ENCODE measurements around the gene ELK3. TPM values are rescaled to one million over a fixed set of nuclear protein-coding genes. Genes with fewer than 3 reads are reported as not detected.

ELK3 gene
- total and polyA plus RNA-seq, 2 of the 8 experiments (the other 6 are each of a cell fraction or from before 2014, with no cell fraction given): 3.5 to 14.3 TPM

DNA sequence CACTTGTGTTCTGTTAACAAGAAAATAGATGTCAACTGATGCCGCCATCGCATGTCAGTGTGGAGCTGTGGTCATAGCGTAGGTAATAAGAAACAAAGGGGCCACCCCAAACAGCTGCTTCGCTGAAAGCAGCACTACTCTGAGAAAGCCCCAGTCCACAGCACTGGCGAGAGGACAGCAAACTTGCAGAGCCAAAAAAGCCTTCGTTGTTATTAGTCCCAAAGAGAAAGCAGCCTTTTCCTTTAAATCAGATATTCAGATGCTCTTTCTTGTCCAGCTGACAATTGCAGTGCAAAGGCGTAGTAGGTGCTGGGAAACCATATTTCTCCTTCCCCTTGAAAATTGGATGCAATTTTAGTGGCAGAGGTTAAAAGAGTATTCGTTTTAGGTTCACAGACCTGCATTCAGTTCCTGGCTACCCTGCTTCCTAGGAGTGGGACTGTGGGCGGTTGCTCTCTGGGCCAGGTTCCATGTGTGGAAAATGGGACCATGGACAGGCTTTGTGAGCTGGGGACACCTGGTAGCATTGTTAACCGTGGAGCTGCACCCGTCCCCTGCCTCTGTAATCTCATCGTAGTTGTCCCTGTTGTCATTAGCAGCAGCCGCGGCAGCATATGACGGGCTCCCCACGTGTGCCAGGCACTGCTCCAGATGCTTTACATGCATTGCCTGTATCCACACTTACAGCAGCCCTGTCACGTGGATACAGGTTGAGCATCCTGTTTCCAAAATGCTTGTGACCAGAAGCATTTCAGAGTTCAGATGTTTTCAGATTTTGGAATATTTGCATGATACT lies 54.2 kb downstream of the ELK3 start:
- Histone ChIP-seq H3K4me3 (ENCODE audit: extremely low read depth in 1 of 4, insufficient read depth in 2 of 4, low read depth in 3 of 4, low read length in 4 of 4) (no peak overlapping the region), H4K91ac (replicated peaks; ENCODE audit: insufficient read length, low read length) (no peak overlapping the region), H3K27me3 (replicated peaks in 1 of 4; ENCODE audit: control insufficient read depth in 3 of 4, extremely low read depth in 1 of 4, insufficient read depth in 3 of 4, low read length in 3 of 4) (no peaks in the 10 kb centered on the region), H3K23me2 (ENCODE audit: low read depth, low read length) (0 out of 2 replicates have a peak, but pooled peaks cover 2% of the 10 kb centered on the region), H2BK15ac (ENCODE audit: low read length) (no peak overlapping the region), H3K79me2 (ENCODE audit: control insufficient read depth in 1 of 2, insufficient read depth in 2 of 2, low read length in 2 of 2) (no peaks in the 10 kb centered on the region), H4K8ac (ENCODE audit: extremely low read depth, insufficient read depth, low read length) (no peak overlapping the region), H3K4me2 (ENCODE audit: insufficient read depth in 1 of 2, low read depth in 2 of 2, low read length in 2 of 2) (no peak overlapping the region), H3K36me3 (ENCODE audit: control insufficient read depth in 2 of 4, insufficient read depth in 4 of 4, low read length in 3 of 4) (peaks cover 0 to 3% (median 0%) of the 10 kb centered on the region in 4 experiments; a peak in 3 of 8 replicates), H2BK120ac (replicated peaks; ENCODE audit: low read depth, low read length) (no peak overlapping the region), H2BK5ac (ENCODE audit: low read depth, low read length) (no peak overlapping the region), H3K27ac (ENCODE audit: low read depth, low read length) (no peak overlapping the region), H2AK5ac (ENCODE audit: low read depth, low read length) (no peak overlapping the region), H3K9me3 (ENCODE audit: insufficient read depth in 2 of 2, low read depth in 1 of 2, low read length in 1 of 2) (no peaks in the 10 kb centered on the region), H2AFZ (ENCODE audit: low read length) (no peak overlapping the region), H3K9ac (replicated peaks in 1 of 4; ENCODE audit: extremely low read depth in 1 of 4, low read depth in 3 of 4, low read length in 3 of 4) (no peak overlapping the region), H3K79me1 (ENCODE audit: low read depth, low read length) (no peaks in the 10 kb centered on the region), H3K14ac (ENCODE audit: insufficient read length) (no peak overlapping the region), H3K23ac (ENCODE audit: insufficient read length) (no peak overlapping the region), H3K56ac (replicated peaks; ENCODE audit: insufficient read length, low read depth, low read length) (no peak overlapping the region), H3K4me1 (replicated peaks in 1 of 4; ENCODE audit: control insufficient read depth in 3 of 4, insufficient read depth in 4 of 4, low read length in 3 of 4) (no peaks in the 10 kb centered on the region), H2BK20ac (ENCODE audit: low read length) (no peak overlapping the region), H3K18ac (ENCODE audit: extremely low read depth, low read length) (no peak overlapping the region), H3K4ac (replicated peaks; ENCODE audit: insufficient read length, low read depth, low read length) (no peak overlapping the region), H4K20me1 (replicated peaks in 1 of 2; ENCODE audit: control insufficient read depth in 1 of 2, insufficient read depth in 2 of 2, low read length in 2 of 2) (no peaks in the 10 kb centered on the region), H2BK12ac (ENCODE audit: low read depth, low read length) (no peak overlapping the region), H4K5ac (ENCODE audit: insufficient read length, low read depth, low read length) (no peak overlapping the region)
- POLR2A ChIA-PET (ENCODE audit: partially characterized antibody): interaction anchor here (0.5 to 0.9 kb wide), 2 partner anchors 11 to 30 kb away, joined by 3 read pairs; no protein-coding TSS in a partner anchor
- CTCF ChIA-PET (ENCODE audit: partially characterized antibody): interaction anchor here (1.3 to 1.6 kb wide), 4 partner anchors 9 to 268 kb away, joined by 3 to 5 read pairs (median 3); partner anchors contain the start of gene CDK17
- no peak for DNase-seq (ENCODE audit: low read depth in 1 of 2, low spot score in 2 of 2)
- 91% methylated on average over 17 of the region's 17 CpGs; no CpG with 5 or more reads in 1 of the 2 experiments for WGBS, 2 experiments (ENCODE audit: extremely low coverage in 1 of 2, insufficient coverage in 1 of 2, insufficient read length in 1 of 2, insufficient replicate concordance in 2 of 2, low coverage in 1 of 2, low lambda C conversion rate in 2 of 2, missing lambda C conversion rate in 1 of 2)
- FAIRE-seq: no peak
- no peak for TF ChIP-seq NANOG (IDR thresholded peaks at IDR 0.05; ENCODE audit: insufficient read depth, low read depth, low read length, poor library complexity, severe bottlenecking)
- no peak for TF ChIP-seq RBBP5 (IDR thresholded peaks at IDR 0.05; ENCODE audit: borderline replicate concordance, low read depth, low read length)
- no peak for TF ChIP-seq SP2 (IDR thresholded peaks at IDR 0.05; ENCODE audit: low read length)
- TF ChIP-seq, protein P1, sequence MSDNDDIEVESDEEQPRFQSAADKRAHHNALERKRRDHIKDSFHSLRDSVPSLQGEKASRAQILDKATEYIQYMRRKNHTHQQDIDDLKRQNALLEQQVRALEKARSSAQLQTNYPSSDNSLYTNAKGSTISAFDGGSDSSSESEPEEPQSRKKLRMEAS (IDR thresholded peaks at IDR 0.05): no peak
- TF ChIP-seq ASH2L (IDR thresholded peaks at IDR 0.05; ENCODE audit: low read length): no peak
- TF ChIP-seq EP300 (IDR thresholded peaks at IDR 0.05; ENCODE audit: borderline replicate concordance in 1 of 2, low read depth in 2 of 2, low read length in 2 of 2): no peak
- TF ChIP-seq SIRT6 (IDR thresholded peaks at IDR 0.05; ENCODE audit: low read length): no peak
- no peak for TF ChIP-seq SP4 (IDR thresholded peaks at IDR 0.05; ENCODE audit: low read length)
- no peak for TF ChIP-seq RAD21 (IDR thresholded peaks at IDR 0.05 in 1 of 2, conservative IDR thresholded peaks at IDR 0.05 in 1 of 2; ENCODE audit: low read depth in 2 of 2, low read length in 2 of 2)
